Measurements from ENCODE around the gene DZANK1.
"Not testable (repeated sequence)": the region's sequence is repeated elsewhere in the genome, so short reads cannot be mapped to it uniquely, and the experiment has no call there.

Gene DZANK1

DNA sequence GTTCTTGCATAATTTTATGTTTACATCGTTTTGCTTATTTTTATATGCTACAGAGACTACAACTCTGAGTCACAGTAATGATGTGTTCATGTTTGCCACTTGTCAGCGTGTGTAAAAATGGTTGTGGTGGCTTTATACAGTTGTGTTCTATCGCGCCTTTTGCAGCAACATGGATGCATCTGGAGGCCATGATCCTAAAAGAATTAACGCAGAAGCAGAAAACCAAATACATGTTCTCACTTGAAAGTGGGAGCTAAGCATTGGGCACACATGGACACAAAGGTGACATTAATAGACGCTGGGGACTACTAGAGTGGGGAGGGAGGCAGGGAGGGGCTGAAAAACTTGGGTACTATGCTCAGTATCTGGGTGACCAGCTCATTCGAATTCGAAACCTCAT is 39.9 kb upstream of the DZANK1 start:
- DNase-seq (ENCODE audit: low read depth) = no peak
- TF ChIP-seq, protein P1, sequence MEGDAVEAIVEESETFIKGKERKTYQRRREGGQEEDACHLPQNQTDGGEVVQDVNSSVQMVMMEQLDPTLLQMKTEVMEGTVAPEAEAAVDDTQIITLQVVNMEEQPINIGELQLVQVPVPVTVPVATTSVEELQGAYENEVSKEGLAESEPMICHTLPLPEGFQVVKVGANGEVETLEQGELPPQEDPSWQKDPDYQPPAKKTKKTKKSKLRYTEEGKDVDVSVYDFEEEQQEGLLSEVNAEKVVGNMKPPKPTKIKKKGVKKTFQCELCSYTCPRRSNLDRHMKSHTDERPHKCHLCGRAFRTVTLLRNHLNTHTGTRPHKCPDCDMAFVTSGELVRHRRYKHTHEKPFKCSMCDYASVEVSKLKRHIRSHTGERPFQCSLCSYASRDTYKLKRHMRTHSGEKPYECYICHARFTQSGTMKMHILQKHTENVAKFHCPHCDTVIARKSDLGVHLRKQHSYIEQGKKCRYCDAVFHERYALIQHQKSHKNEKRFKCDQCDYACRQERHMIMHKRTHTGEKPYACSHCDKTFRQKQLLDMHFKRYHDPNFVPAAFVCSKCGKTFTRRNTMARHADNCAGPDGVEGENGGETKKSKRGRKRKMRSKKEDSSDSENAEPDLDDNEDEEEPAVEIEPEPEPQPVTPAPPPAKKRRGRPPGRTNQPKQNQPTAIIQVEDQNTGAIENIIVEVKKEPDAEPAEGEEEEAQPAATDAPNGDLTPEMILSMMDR (conservative IDR thresholded peaks at IDR 0.05; ENCODE audit: low read depth, low read length) = no peak

GRCh38 chr20:18504479-18505060 is 37.7 kb upstream of the DZANK1 start:
- DNase-seq (ENCODE audit: low read depth) = peak; percentile 55
- TF ChIP-seq, protein P1 (conservative IDR thresholded peaks at IDR 0.05; ENCODE audit: low read depth, low read length) = no peak

More for the DNA sequence above, 39.9 kb upstream of the DZANK1 start:
- peak overlapping the region; percentile 94 for H3K4me3 ChIP-seq (ENCODE audit: low read depth, low read length)

GRCh38 chr20:18501672-18502071 is 34.8 kb upstream of the DZANK1 start:
- not testable (repeated sequence) for H3K4me3 ChIP-seq (ENCODE audit: low read depth, low read length); DNase-seq (ENCODE audit: low read depth)

More at GRCh38 chr20:18504479-18505060, 37.7 kb upstream of the DZANK1 start:
- peak overlapping the region; percentile 11 for H3K4me3 ChIP-seq (ENCODE audit: low read depth, low read length)

DNA sequence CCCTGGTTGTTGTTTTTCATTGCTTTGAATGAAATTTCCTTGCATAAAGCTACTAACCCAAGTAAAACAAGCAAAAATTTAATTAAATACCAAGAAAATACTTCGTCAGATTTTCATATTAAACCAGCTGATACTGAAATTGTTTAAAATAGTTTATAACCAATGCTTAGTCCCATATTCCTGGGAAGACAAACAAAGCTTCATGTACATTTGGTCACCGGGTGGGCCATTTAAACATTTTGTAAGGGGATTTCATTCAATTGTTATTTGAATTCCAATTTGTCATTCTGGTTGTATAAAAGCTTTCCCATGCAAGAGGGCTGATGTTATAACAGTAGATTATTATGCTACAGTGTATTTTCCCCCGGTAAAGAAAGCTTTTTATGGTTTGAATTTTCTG is 30.8 kb upstream of the DZANK1 start:
- no peak overlapping the region for H3K4me3 ChIP-seq (ENCODE audit: low read depth, low read length)
- no peak for DNase-seq (ENCODE audit: low read depth)
- TF ChIP-seq, protein P1 (conservative IDR thresholded peaks at IDR 0.05; ENCODE audit: low read depth, low read length) = no peak

DNA sequence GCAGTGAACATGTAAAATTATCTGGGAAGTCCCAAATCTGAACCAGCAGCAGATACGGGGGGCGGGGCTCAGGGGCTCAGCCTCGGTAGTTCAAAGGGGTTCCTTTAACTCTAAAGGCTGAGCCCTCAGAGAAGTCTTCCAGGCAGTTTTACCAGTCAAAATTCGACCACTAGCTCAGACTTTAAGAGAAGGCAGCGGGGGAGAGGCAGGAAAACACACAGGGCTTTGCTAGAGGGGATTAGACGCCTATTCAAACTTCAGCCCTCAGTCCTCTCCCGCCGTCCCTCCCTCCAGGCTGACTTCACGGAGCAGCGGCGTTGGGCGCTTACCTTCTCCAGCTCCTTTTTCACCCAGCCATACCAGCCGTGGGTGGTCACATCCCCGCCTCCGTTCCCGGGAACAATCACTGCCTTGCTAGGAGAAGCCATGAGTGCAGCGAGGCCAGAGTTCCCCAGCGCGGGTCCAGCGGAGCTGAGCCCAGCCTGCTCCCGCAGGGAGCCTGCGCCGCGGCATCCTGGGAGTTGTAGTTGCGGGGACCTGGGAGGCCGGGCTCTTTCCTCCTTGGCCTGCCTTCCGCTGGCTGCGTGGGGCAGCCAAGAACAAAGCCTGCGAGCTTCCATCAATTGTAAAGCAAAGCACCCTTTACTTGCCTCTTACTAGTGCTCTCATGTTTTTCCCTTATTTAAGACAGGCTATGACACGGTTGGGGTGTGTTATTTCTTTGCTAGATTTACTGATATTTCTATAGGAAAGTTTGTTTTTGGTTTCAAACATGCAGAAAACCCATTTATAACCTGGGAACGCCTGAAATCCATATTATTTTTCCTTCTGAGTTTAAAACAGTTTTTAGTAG is 30.1 kb upstream of the DZANK1 start, which contains the start of gene RBBP9:
RBBP9 (minus strand) TSS at position 486 of the 853 bp plus-strand sequence; CDS start at position 428, 58 bp downstream.
- H3K4me3 ChIP-seq (ENCODE audit: low read depth, low read length) = peak within 1 kb of the TSS; percentile 99
- DNase-seq (ENCODE audit: low read depth) = peak; percentile 83
- TF ChIP-seq, protein P1 (conservative IDR thresholded peaks at IDR 0.05; ENCODE audit: low read depth, low read length) = no peak

DNA sequence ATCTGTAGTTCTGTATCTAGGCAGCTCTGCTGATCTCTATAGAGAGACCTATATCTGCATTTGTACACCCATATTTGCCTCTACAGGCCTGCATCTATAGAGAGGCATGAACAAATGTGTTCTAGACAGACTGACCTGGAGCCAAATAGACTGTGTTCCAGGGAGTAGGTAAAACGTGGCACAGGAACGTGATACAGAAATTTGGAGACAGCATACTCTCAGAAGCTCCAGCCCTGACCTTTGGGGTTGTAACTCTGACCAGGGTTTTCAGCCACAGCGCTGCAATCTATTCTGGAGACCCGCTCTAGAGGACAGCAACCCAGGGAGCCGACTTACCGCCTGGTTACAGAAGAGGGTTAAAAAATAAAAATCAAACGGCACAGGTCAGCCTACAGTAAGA is 29.2 kb upstream of the DZANK1 start:
- TF ChIP-seq, protein P1 (conservative IDR thresholded peaks at IDR 0.05; ENCODE audit: low read depth, low read length) = no peak
- no peak for DNase-seq (ENCODE audit: low read depth)
- H3K4me3 ChIP-seq (ENCODE audit: low read depth, low read length) = peak overlapping the region; percentile 99

GRCh38 chr20:18488301-18488700 is 21.5 kb upstream of the DZANK1 start:
- no peak for DNase-seq (ENCODE audit: low read depth)
- TF ChIP-seq, protein P1 (conservative IDR thresholded peaks at IDR 0.05; ENCODE audit: low read depth, low read length) = no peak

More at GRCh38 chr20:18488301-18488700, 21.5 kb upstream of the DZANK1 start:
- H3K4me3 ChIP-seq (ENCODE audit: low read depth, low read length) = no peak overlapping the region
